ENCODE measurements around the gene PALLD.
A peak's percentile ranks its signal among the peaks of the same experiment; 100 is the strongest.

The PALLD gene

GRCh38 chr4:168711197-168712140, 214.6 kb downstream of the PALLD start:
- H3K27me3 ChIP-seq (ENCODE audit: insufficient read depth, poor library complexity, severe bottlenecking) = no peaks in the 10 kb centered on the region
- no peak for TF ChIP-seq CTCF (IDR thresholded peaks at IDR 0.05; ENCODE audit: poor library complexity, severe bottlenecking)
- H3K4me3 ChIP-seq (ENCODE audit: severe bottlenecking) = no peak overlapping the region
- no peak for DNase-seq (ENCODE audit: low spot score)
- H3K4me1 ChIP-seq (ENCODE audit: insufficient read depth, poor library complexity, severe bottlenecking) = peaks cover 6% of the 10 kb centered on the region
- peak overlapping the region; percentile 24 for H3K27ac ChIP-seq (ENCODE audit: poor library complexity, severe bottlenecking)
- peak; percentile 30; the same call in 1 of the 3 replicates for ATAC-seq (ENCODE audit: low read depth)
- H3K36me3 ChIP-seq (ENCODE audit: low read depth) = peaks cover 4% of the 10 kb centered on the region
- H3K9me3 ChIP-seq (ENCODE audit: severe bottlenecking) = no peaks in the 10 kb centered on the region

GRCh38 chr4:168712316-168712890, 215.6 kb downstream of the PALLD start:
- no peak for TF ChIP-seq CTCF (IDR thresholded peaks at IDR 0.05; ENCODE audit: poor library complexity, severe bottlenecking)
- H3K36me3 ChIP-seq (ENCODE audit: low read depth) = peaks cover 4% of the 10 kb centered on the region
- H3K27ac ChIP-seq (ENCODE audit: poor library complexity, severe bottlenecking) = peak overlapping the region; percentile 24
- H3K4me3 ChIP-seq (ENCODE audit: severe bottlenecking) = no peak overlapping the region
- H3K9me3 ChIP-seq (ENCODE audit: severe bottlenecking) = no peaks in the 10 kb centered on the region
- H3K27me3 ChIP-seq (ENCODE audit: insufficient read depth, poor library complexity, severe bottlenecking) = no peaks in the 10 kb centered on the region
- ATAC-seq (ENCODE audit: low read depth) (no peak), DNase-seq (ENCODE audit: low spot score) (no peak)
- H3K4me1 ChIP-seq (ENCODE audit: insufficient read depth, poor library complexity, severe bottlenecking) = peaks cover 12% of the 10 kb centered on the region

- H3K9me3 ChIP-seq (ENCODE audit: severe bottlenecking) = no peaks in the 10 kb centered on the region
- H3K4me3 ChIP-seq (ENCODE audit: severe bottlenecking) = no peak overlapping the region
- H3K27ac ChIP-seq (ENCODE audit: poor library complexity, severe bottlenecking) = no peak overlapping the region
- TF ChIP-seq CTCF (IDR thresholded peaks at IDR 0.05; ENCODE audit: poor library complexity, severe bottlenecking) = no peak
- H3K27me3 ChIP-seq (ENCODE audit: insufficient read depth, poor library complexity, severe bottlenecking) = no peaks in the 10 kb centered on the region
- H3K36me3 ChIP-seq (ENCODE audit: low read depth) = peaks cover 4% of the 10 kb centered on the region
- peaks cover 12% of the 10 kb centered on the region for H3K4me1 ChIP-seq (ENCODE audit: insufficient read depth, poor library complexity, severe bottlenecking)
- ATAC-seq (ENCODE audit: low read depth) (no peak), DNase-seq (ENCODE audit: low spot score) (no peak)
Measured at GRCh38 chr4:168713253-168713652, 216.4 kb downstream of the PALLD start.

DNA sequence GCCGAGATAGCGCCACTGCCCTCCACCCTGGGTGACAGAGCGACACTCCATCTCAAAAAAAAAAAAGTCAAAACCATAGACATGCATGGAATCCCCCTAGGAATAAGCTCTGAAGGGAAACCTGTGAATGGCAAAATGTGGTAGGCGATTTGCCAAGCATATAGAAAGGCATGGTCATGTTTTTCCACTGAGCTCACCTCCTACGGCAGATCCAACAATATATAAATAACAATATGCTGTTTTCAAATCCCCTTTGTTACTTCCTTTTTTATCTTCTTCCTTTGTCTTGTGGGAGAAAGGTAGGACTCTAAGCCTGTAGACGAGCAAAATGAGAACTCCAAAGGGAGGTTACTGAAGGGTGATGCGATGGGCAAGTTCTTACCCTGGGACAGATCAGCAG, 219.0 kb downstream of the PALLD start:
- Histone ChIP-seq H3K4me1 (ENCODE audit: insufficient read depth, poor library complexity, severe bottlenecking) (peaks cover 12% of the 10 kb centered on the region), H3K27ac (ENCODE audit: poor library complexity, severe bottlenecking) (peak overlapping the region; percentile 24), H3K36me3 (ENCODE audit: low read depth) (peaks cover 4% of the 10 kb centered on the region; the same call in 1 of the 2 replicates), H3K4me3 (ENCODE audit: severe bottlenecking) (no peak overlapping the region), H3K27me3 (ENCODE audit: insufficient read depth, poor library complexity, severe bottlenecking) (no peaks in the 10 kb centered on the region), H3K9me3 (ENCODE audit: severe bottlenecking) (no peaks in the 10 kb centered on the region)
- no peak for TF ChIP-seq CTCF (IDR thresholded peaks at IDR 0.05; ENCODE audit: poor library complexity, severe bottlenecking)
- no peak for DNase-seq (ENCODE audit: low spot score)
- no peak for ATAC-seq (ENCODE audit: low read depth)

Data from RWPE2 (cell line).